Embryonic facial prominence (tissue), 1 donor: ENCODE data around the gene BRD7.

Experiments
- DNase-seq: peaks from one replicate; pipeline ENCODE4 v3.0.0-alpha.2; 2016; ENCODE audit errors: extremely low spot score

Gene BRD7

GRCh38 chr16:50389900-50390299 lies 21.1 kb upstream of the BRD7 start:
- no peak for DNase-seq

- no peak for DNase-seq
Observed at GRCh38 chr16:50388496-50388895, 19.7 kb upstream of the BRD7 start.

GRCh38 chr16:50386774-50387173 lies 18.0 kb upstream of the BRD7 start:
- DNase-seq: no peak

GRCh38 chr16:50386139-50386538 lies 17.4 kb upstream of the BRD7 start:
- no peak for DNase-seq

GRCh38 chr16:50384500-50385135 lies 15.8 kb upstream of the BRD7 start:
- no peak for DNase-seq

GRCh38 chr16:50381679-50382440 lies 13.1 kb upstream of the BRD7 start:
- DNase-seq: no peak

GRCh38 chr16:50378417-50378816 lies 9.6 kb upstream of the BRD7 start:
- no peak for DNase-seq

- no peak for DNase-seq
Observed at GRCh38 chr16:50377001-50377400, 8.2 kb upstream of the BRD7 start.

- DNase-seq: no peak
Observed at GRCh38 chr16:50373780-50374179, 5.0 kb upstream of the BRD7 start.

- no peak for DNase-seq
Observed at GRCh38 chr16:50373345-50373701, 4.5 kb upstream of the BRD7 start.

- DNase-seq: no peak
Observed at GRCh38 chr16:50372611-50373344, 4.0 kb upstream of the BRD7 start.

- no peak for DNase-seq
Observed at GRCh38 chr16:50371936-50372595, 3.3 kb upstream of the BRD7 start.

GRCh38 chr16:50371036-50371716 lies 2.4 kb upstream of the BRD7 start:
- DNase-seq: no peak

- no peak for DNase-seq
Observed at GRCh38 chr16:50369133-50369804, 481 bp upstream of the BRD7 start.

GRCh38 chr16:50367777-50368409 lies 895 bp downstream of the BRD7 start:
- DNase-seq: no peak

- DNase-seq: no peak
Observed at GRCh38 chr16:50365791-50366575, 2.8 kb downstream of the BRD7 start.

- DNase-seq: no peak
Observed at GRCh38 chr16:50363656-50364055, 5.1 kb downstream of the BRD7 start.

- DNase-seq: no peak
Observed at GRCh38 chr16:50360779-50361178, 8.0 kb downstream of the BRD7 start.

GRCh38 chr16:50360033-50360778 lies 8.6 kb downstream of the BRD7 start:
- no peak for DNase-seq
